ENCODE measurements around the gene TP53BP1.

TP53BP1 gene

DNA sequence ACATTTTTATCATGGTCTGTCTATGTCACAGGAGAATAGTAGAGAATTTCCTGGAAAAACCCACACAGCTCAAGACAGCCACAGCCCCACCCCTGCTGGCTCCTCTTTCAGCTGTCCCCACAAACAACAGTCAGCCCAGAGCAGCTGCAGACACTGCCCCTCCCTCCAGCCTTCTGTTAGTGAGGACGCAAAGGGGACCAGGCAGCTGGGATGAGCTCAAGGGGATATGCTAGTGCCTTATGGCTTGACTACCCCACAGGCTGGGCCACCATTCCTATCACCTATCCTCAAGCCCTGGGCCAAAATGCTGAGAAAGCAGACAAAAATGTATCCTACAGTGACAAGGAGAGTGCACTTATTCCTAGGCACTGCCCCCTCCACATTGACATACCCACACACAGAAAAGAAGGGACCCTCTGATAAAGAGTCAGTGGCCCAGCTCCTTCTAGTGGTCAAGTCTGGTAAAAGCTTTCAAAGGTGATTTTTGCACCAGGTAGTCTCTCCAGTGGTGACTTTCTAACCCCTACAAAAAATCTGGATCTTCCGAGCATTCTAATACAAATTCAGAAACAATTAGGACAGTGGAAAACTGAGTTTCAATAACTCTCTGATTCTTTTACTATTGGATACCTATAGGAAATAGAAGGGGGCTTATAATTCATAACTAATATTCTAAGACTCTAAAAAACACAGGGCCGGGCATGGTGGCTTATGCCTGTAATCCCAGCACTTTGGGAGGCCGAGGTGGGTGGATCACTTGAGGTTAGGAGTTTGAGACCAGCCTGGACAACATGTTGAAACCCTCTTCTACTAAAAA lies 21.5 kb upstream of the TP53BP1 start:
- Mint-ChIP-seq H3K36me3 (ENCODE audit: low read depth) (peaks cover 7% of the 10 kb centered on the region), H3K27me3 (peaks cover 49% of the 10 kb centered on the region), H3K9me3 (no peaks in the 10 kb centered on the region)

DNA sequence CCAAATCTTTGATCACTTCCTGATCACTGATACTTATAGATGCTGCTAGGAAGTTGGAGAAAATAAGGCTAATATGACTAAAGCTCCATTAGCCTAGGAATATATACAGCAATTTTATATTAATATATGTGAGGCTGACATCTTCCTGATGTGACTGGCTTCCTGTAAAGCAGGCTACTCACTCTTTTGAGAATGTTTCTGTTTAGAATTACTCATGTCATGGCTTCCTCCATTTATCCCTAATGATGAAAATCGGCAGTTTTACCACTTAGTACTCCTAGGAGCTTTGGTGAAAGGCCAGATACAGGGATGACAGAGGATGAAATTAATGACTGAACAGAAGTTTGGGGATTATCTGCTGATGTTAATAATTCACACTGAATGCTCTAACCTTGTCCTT lies 20.6 kb upstream of the TP53BP1 start:
- Mint-ChIP-seq H3K27ac (no peak overlapping the region), H3K27me3 (peaks cover 40% of the 10 kb centered on the region), H3K4me3 (no peak overlapping the region)

More for the DNA sequence above, 21.5 kb upstream of the TP53BP1 start:
- no peak overlapping the region for H3K27ac Mint-ChIP-seq
- H3K4me3 Mint-ChIP-seq: no peak overlapping the region
- intact Hi-C loops (cut with micrococcal nuclease): no loop called here
- H3K4me1 Mint-ChIP-seq (ENCODE audit: low read depth): peaks cover 72% of the 10 kb centered on the region

DNA sequence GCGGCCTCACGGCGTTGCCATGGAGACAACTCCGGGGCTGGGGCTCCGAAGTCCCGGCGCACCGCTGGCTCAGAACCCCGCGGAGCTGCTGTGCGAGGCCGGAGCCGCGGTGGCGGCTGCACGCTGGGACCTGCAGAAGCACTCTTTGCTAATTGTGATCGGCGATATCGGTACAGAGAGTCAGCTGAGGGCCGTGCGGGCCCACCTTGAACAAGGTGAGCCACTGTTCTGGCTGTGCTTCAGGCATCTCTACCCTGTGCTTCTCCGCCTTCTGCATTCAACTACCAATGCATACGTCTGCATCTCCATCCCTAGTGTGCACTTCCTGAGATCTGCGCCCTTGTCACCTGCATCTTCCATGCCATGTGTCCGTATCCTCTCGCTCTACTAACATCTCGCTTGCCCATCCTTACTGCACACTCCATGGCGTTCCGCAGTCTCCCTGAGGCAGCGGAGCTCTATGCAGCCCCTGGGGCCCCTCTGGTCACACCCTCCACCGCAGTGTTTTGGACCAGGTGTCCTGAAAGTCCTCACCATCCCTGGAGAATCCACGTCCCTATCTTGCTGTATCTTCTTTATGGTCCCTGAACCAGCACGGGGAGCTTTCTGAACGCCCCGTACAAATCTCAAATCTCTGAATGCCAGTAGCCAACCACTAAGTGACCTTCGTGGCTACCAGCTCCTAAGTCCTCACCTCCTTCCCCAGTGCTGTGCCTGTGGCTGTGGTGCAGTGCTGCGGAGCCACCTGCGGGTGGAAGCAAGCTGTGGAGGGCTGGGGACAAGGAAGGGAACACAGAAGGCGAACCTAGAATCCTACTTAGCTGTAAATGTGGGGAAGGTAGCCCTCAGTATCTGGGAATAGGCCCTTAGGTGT lies 18.3 kb upstream of the TP53BP1 start:
- Mint-ChIP-seq H3K36me3 (ENCODE audit: low read depth) (peaks cover 7% of the 10 kb centered on the region), H3K4me1 (ENCODE audit: low read depth) (peaks cover 41% of the 10 kb centered on the region), H3K27ac (peak overlapping the region; percentile 97), H3K4me3 (peak overlapping the region; percentile 83), H3K27me3 (peaks cover 20% of the 10 kb centered on the region), H3K9me3 (no peaks in the 10 kb centered on the region)
- intact Hi-C loops (cut with micrococcal nuclease): no loop called here

More for the DNA sequence above, 20.6 kb upstream of the TP53BP1 start:
- Mint-ChIP-seq H3K36me3 (ENCODE audit: low read depth) (peaks cover 7% of the 10 kb centered on the region), H3K4me1 (ENCODE audit: low read depth) (peaks cover 64% of the 10 kb centered on the region), H3K9me3 (no peaks in the 10 kb centered on the region)
- intact Hi-C loops (cut with micrococcal nuclease): no loop called here

DNA sequence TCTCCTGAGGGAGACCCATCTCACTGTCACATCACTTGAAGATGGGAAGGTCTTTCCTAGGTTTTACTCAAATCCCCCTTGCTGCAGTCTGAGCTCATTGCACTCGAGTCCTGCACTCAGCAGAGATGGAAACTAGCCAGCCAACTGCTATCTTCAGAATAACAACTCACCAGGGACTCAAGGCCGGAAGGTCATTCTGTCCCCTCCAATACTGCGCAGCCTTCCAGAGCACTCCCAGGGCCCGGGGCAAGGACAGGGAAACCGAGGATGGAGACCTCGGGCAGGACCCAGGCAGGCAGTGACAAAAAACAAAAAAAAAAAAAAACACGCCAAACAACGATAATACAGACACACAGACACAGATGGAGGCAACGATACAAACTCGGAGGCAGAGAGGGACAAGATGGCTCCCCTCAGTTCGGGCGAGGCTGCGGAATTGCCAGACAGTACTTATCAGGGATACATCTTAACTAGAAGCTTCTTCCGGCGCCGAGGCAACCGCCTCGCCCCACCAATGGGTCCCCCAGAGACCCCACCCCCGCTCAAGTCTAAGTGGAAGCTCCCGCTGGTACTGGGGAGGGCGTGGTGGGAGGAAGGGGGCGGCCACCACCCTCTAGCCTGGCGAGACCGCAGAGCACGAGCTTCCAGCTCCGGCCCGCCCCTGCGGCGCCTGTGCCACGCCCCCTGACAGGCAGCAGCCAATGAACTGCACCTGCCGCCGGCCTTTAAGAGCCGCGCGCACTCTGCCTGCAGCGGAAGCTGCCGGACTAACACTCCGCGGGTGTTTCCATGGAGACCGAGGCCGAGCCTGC lies 17.4 kb upstream of the TP53BP1 start:
- peaks cover 17% of the 10 kb centered on the region for H3K27me3 Mint-ChIP-seq
- intact Hi-C loops (cut with micrococcal nuclease): loop anchor here (1.0 kb wide), 1 partner anchor 17 kb away; the partner anchor contains the start of gene TP53BP1
- H3K36me3 Mint-ChIP-seq (ENCODE audit: low read depth): peaks cover 7% of the 10 kb centered on the region
- no peaks in the 10 kb centered on the region for H3K9me3 Mint-ChIP-seq
- H3K4me1 Mint-ChIP-seq (ENCODE audit: low read depth): peaks cover 34% of the 10 kb centered on the region
- H3K4me3 Mint-ChIP-seq: peak overlapping the region; percentile 83
- H3K27ac Mint-ChIP-seq: peak overlapping the region; percentile 97

DNA sequence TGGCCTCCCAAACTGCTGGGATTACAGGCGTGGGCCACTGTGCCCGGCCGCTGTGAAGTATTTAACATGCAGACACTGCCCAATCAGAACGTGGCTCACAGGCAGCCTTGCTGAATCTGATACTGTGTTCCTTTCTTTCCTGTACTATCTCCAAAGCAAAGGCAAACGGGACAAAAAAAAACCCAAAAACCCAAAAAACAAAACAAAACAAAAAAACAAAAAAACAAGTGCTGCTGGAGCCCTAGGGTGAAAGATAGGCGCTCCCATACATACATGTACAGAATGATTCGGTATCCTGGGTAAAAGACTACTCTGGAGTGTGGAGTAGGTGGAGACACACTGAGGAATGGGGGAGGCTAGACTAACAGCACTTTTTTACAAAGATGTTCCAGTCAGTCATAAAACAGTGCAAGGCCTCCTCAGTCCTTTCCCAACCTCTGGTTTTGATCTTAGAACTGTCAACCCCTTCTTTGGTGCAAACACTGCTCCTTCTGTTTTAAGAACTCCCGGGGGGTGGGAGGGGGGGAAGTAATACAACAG lies 16.8 kb upstream of the TP53BP1 start:
- Mint-ChIP-seq H3K9me3 (no peaks in the 10 kb centered on the region), H3K27me3 (peaks cover 17% of the 10 kb centered on the region), H3K36me3 (ENCODE audit: low read depth) (peaks cover 7% of the 10 kb centered on the region), H3K27ac (peak overlapping the region; percentile 97), H3K4me1 (ENCODE audit: low read depth) (peaks cover 34% of the 10 kb centered on the region), H3K4me3 (peak overlapping the region; percentile 83)
- intact Hi-C loops (cut with micrococcal nuclease): loop anchor here (1.0 kb wide), 1 partner anchor 16 kb away; the partner anchor contains the start of gene TP53BP1

DNA sequence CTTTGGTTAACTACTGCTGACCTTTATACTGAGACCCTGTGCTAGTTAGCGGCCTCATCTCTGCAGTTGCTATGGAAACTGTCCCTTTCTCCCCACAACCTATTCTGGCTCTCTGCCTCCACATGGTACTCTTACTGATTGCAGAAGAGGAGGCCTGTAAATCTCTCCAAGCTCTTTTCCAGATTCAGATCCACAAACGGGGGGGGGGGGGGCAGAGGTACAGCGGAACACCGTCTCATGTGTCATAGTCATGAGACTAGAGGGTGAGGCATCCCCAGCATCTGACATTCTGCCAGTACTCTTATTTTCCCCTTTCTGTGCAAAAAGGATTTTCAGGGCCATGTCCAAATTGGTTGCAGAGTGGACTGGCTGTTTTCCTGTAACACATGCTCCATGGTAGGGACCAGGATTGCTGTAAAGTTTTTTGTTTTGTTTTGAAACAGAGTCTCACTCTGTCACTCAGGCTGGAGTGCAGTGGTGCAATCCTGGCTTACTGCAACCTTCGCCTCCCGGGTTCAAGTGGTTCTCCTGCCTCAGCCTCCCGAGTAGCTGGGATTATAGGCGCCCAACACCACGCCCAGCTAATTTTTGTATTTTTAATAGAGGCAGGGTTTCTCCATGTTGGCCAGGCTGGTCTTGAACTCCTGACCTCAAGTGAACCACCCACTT lies 16.2 kb upstream of the TP53BP1 start:
- peaks cover 30% of the 10 kb centered on the region for H3K4me1 Mint-ChIP-seq (ENCODE audit: low read depth)
- H3K27ac Mint-ChIP-seq: no peak overlapping the region
- H3K9me3 Mint-ChIP-seq: no peaks in the 10 kb centered on the region
- intact Hi-C loops (cut with micrococcal nuclease): no loop called here
- peaks cover 17% of the 10 kb centered on the region for H3K27me3 Mint-ChIP-seq
- H3K36me3 Mint-ChIP-seq (ENCODE audit: low read depth): peaks cover 7% of the 10 kb centered on the region
- no peak overlapping the region for H3K4me3 Mint-ChIP-seq

DNA sequence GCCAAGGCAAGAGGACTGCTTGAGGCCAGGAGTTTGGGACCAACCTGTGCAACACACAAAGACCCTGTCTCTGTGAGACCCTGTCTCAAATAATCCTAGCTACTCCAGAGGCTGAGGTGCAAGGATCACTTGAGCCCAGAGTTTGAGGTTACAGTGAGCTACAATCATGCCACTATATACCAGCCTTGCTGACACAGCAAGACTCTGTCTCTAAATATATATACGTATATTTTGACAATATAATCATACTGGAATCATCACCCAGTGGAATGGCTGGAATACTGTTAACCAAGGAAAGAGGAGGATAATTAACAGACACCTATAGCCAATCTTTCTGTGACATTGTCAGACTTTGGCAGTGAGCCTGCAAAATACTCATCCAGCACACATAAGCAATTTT lies 15.5 kb upstream of the TP53BP1 start:
- Mint-ChIP-seq H3K4me3 (no peak overlapping the region), H3K27ac (no peak overlapping the region), H3K9me3 (no peaks in the 10 kb centered on the region), H3K27me3 (peaks cover 17% of the 10 kb centered on the region), H3K36me3 (ENCODE audit: low read depth) (peaks cover 7% of the 10 kb centered on the region), H3K4me1 (ENCODE audit: low read depth) (peaks cover 25% of the 10 kb centered on the region)
- intact Hi-C loops (cut with micrococcal nuclease): no loop called here

DNA sequence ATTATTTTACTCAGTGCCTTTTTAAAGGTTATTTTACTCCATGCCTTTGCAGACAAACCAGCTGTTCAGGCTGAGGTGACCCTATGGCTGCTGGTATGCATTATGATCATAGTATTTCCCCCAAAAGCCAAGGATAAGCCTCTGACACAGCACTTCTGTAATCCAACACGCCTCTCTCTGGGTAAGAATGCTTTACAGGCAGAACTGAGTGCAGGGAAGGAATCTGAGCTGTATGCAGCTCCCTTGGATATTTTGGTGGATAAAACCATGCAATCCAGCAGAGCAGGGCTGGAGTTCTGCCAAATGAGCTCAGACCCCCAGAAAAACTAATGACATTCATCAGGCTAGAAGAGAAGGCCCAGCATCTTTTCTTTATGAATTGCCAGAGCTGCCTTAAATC lies 12.8 kb upstream of the TP53BP1 start:
- Mint-ChIP-seq H3K36me3 (ENCODE audit: low read depth) (peaks cover 7% of the 10 kb centered on the region), H3K4me3 (no peak overlapping the region), H3K9me3 (no peaks in the 10 kb centered on the region), H3K27ac (no peak overlapping the region), H3K27me3 (no peaks in the 10 kb centered on the region), H3K4me1 (ENCODE audit: low read depth) (peaks cover 13% of the 10 kb centered on the region)
- intact Hi-C loops (cut with micrococcal nuclease): no loop called here

- intact Hi-C loops (cut with micrococcal nuclease): no loop called here
- H3K27me3 Mint-ChIP-seq: no peaks in the 10 kb centered on the region
- no peaks in the 10 kb centered on the region for H3K4me1 Mint-ChIP-seq (ENCODE audit: low read depth)
- H3K9me3 Mint-ChIP-seq: no peaks in the 10 kb centered on the region
- no peaks in the 10 kb centered on the region for H3K36me3 Mint-ChIP-seq (ENCODE audit: low read depth)
- no peak overlapping the region for H3K27ac Mint-ChIP-seq
- H3K4me3 Mint-ChIP-seq: no peak overlapping the region
These were observed 6.7 kb upstream of the TP53BP1 start for GRCh38 chr15:43499635-43500034.

DNA sequence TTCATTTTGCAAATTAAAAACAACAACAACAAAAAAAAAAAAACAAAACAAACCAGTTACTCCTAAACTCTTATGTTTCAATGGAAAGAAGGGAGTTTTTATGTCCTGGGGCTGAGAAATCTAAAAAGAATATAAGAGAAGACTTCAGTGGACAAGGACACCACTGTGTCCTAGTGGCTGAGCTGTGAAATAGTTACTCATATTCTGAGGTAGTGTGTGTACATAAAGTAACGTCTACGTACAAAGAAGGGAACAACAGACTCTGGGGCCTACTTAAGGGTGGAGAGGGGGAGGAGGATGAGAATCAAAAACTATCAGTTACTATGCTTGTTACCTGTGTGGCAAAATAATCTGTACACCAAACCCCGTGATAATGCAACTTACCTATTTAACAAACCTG lies 6.0 kb upstream of the TP53BP1 start:
- no peaks in the 10 kb centered on the region for H3K9me3 Mint-ChIP-seq
- H3K4me1 Mint-ChIP-seq (ENCODE audit: low read depth): no peaks in the 10 kb centered on the region
- intact Hi-C loops (cut with micrococcal nuclease): no loop called here
- H3K36me3 Mint-ChIP-seq (ENCODE audit: low read depth): no peaks in the 10 kb centered on the region
- no peaks in the 10 kb centered on the region for H3K27me3 Mint-ChIP-seq
- H3K4me3 Mint-ChIP-seq: no peak overlapping the region
- H3K27ac Mint-ChIP-seq: no peak overlapping the region

- Mint-ChIP-seq H3K36me3 (ENCODE audit: low read depth) (peaks cover 14% of the 10 kb centered on the region), H3K9me3 (no peaks in the 10 kb centered on the region), H3K4me1 (ENCODE audit: low read depth) (peaks cover 9% of the 10 kb centered on the region), H3K27me3 (no peaks in the 10 kb centered on the region), H3K4me3 (peak overlapping the region; percentile 93), H3K27ac (peak overlapping the region; percentile 86)
- intact Hi-C loops (cut with micrococcal nuclease): loop anchor here (1.0 kb wide), 1 partner anchor 16 kb away; no protein-coding TSS in a partner anchor
These were observed 932 bp upstream of the TP53BP1 start for GRCh38 chr15:43493703-43494472.

- Mint-ChIP-seq H3K9me3 (no peaks in the 10 kb centered on the region), H3K4me3 (peak overlapping the region; percentile 93), H3K27me3 (no peaks in the 10 kb centered on the region), H3K36me3 (ENCODE audit: low read depth) (peaks cover 28% of the 10 kb centered on the region), H3K4me1 (ENCODE audit: low read depth) (peaks cover 9% of the 10 kb centered on the region), H3K27ac (peak overlapping the region; percentile 86)
- intact Hi-C loops (cut with micrococcal nuclease): no loop called here
These were observed 690 bp downstream of the TP53BP1 start for GRCh38 chr15:43492266-43492665.

Data from dendritic cell treated with granulocyte-macrophage colony-stimulating factor and Interleukin-4, amounts not matched to agents 40 ng/mL and 50 ng/mL, for 4 days (primary cell).